GM12864 (cell line): ENCODE results near the gene SEPTIN12.
A peak's percentile ranks its signal among the peaks of the same experiment; 100 is the strongest.

ENCODE experiments used
- DNase-seq: peaks from one replicate; pipeline ENCODE4 v3.0.0-alpha.2; 2011; ENCODE audit warnings: low read depth
- H3K4me3 ChIP-seq: 2 replicates; pipeline ENCODE4 v1.5.1; 2011; ENCODE audit warnings: mild to moderate bottlenecking, low read depth, low read length, control low read depth
- TF ChIP-seq, protein P1 (sequence below): IDR thresholded peaks from 2 replicates; pipeline ENCODE4 v1.5.1; 2011; ENCODE audit warnings: low read depth, mild to moderate bottlenecking, moderate library complexity, low read length, control low read depth, inconsistent platforms; ENCODE audit errors: missing control alignments

Gene SEPTIN12

DNA sequence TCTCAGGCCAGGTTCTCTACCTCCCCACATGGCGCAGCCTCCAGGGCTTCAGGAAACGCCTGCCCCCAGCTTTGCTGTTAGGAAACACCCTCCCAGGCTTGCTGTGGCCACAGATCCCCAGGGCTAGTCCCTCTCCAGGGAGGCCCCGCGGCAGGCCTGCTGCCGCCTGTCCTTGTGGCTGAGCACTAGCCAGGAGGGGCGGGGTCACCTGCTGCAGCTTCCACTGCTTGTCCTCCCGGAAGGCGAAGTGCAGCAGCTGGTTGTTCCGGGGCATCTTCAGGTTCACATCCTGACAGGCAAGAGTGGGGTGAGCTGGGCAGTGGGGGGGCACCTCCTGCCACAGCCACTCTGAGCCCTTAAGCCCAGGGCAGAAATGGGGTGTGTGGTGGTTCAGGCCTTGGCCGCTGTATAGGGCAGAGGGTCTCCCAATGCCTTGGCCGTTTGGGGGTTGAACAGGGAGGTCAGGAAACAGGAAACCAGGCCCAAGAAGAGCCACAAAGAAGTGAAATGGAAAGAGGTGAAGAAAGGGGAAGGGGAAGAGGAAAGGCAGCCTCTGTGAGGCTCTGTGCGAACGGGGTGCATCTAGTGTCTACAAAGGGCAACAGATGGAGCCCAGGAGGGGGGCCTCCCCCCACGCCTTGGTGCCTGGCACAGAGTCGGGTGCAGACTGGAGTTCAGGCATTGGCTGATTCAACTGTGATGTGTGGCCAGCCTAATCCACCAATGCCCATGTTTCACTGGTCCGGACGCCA is 12.3 kb upstream of the SEPTIN12 start:
- H3K4me3 ChIP-seq, result peak overlapping the region; percentile 36
- DNase-seq, result peak; percentile 29
- TF ChIP-seq, protein P1, sequence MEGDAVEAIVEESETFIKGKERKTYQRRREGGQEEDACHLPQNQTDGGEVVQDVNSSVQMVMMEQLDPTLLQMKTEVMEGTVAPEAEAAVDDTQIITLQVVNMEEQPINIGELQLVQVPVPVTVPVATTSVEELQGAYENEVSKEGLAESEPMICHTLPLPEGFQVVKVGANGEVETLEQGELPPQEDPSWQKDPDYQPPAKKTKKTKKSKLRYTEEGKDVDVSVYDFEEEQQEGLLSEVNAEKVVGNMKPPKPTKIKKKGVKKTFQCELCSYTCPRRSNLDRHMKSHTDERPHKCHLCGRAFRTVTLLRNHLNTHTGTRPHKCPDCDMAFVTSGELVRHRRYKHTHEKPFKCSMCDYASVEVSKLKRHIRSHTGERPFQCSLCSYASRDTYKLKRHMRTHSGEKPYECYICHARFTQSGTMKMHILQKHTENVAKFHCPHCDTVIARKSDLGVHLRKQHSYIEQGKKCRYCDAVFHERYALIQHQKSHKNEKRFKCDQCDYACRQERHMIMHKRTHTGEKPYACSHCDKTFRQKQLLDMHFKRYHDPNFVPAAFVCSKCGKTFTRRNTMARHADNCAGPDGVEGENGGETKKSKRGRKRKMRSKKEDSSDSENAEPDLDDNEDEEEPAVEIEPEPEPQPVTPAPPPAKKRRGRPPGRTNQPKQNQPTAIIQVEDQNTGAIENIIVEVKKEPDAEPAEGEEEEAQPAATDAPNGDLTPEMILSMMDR, result no peak

DNA sequence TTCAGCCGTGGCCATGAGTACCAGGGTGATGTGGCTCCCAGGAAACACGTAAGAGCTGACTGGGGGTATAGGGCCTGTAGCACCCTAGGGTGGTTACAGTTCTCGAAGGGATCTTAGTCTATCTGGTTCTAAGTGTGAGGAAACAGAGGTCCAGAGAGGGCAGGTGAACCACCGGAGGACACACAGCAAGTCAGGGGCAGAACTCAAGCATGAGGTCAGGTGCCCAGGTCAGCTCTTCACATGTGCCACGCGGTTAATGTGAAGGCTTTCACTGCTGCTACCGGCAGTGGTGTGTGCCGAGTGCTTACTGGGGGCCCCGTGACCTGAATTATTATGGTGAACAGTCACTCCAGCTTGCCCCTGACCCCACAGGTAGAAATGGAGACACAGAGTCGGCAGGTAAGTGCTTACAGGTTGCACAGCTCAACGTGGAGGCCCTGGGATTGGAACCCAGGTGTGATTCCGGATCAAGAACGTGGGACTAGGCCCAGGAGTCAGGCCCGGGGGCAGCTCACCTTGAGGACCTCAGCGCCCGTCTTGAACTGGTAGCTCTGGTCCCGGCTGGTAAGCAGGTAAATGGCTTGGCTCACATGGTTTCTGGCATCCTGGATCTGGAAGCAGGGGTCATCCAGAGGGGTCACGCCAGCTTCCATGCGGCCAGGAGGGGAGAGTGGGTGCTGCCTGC is 11.2 kb upstream of the SEPTIN12 start:
- DNase-seq, result no peak
- no peak overlapping the region for H3K4me3 ChIP-seq
- TF ChIP-seq, protein P1, result no peak

DNA sequence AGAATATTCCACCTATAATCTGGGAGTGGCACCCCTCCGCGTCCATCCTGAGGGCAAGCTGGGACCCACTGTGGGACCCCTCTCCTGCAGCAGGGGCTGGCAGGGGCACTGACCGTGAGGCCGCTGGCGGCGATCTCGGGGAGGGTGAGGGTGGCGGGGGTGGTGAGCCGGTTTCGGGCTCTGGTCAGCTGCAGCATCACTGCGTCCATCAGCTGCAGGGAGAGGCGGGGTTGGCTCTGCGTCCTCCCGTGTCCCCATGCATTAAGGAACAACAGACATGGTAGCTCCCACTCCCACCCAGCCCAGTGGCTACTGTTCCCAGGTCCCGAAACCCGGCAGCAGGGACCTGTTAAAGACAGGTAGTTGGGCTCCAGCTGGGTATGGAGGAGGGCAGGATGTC is 10.3 kb upstream of the SEPTIN12 start:
- TF ChIP-seq, protein P1, result no peak

DNA sequence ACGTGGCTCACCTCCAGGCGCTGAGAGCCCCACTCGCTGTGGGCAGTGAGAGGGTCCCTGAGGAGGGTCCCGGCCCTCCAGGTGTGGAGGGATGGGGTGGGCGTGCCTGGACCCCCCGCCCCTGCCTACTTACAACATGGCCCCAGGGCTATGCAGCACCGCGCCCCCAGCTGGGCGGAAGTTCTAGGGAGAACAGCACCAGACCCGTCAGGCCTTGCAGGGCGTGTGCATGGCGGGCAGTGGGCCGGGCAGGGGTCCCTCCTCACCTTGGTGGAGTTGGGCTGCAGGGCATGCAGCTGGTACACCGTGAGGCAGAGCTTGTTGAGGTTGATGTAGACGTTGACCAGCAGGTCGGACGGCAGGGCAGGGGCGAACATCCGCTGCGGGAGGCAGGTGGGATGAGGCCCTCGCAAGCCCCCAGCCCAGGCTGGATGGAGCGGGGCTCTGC is 9.7 kb upstream of the SEPTIN12 start:
- TF ChIP-seq, protein P1, result no peak
- no peak for DNase-seq
- no peak overlapping the region for H3K4me3 ChIP-seq

More for the DNA sequence above, 10.3 kb upstream of the SEPTIN12 start:
- no peak overlapping the region for H3K4me3 ChIP-seq
- no peak for DNase-seq

DNA sequence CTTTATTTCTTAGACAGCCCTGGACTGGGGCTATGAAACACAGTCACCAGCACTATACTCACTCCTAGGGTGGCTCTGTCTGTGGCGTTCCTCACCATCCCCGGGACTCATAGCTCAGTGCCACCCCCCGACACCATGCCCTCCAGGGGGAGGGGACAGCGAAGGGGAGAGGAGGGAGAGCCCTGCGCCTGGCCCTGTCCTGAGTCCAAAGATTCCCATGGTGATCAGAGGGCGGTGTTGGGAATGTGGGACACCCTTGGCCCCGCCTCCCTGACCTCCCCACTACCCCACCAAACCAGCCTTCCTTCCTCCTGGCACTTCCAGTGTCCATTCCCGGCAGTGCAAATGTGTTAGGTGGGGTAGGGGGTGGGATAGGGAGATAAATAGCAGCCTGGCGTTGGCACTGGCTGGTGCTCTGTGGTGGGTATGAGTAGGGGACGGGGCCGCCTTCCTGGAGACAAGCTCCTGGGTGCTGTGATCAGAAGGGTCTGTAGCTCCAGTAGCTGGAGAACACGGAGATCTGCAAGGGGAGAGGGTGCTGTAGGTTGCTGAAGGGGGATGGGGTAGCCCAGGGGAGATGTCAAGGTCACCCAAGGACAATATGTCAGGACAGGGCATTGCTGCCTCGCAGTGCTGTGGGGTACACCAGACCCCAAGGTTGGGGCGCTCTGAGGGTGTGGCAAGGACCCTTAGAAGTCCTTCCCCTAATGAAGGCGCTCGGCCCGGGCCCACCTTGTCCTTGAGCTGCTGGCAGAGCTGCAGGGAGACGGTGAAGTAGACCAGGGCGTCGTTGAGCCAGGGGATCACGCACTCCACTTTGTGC is 9.0 kb upstream of the SEPTIN12 start:
- DNase-seq, result no peak
- TF ChIP-seq, protein P1, result no peak

DNA sequence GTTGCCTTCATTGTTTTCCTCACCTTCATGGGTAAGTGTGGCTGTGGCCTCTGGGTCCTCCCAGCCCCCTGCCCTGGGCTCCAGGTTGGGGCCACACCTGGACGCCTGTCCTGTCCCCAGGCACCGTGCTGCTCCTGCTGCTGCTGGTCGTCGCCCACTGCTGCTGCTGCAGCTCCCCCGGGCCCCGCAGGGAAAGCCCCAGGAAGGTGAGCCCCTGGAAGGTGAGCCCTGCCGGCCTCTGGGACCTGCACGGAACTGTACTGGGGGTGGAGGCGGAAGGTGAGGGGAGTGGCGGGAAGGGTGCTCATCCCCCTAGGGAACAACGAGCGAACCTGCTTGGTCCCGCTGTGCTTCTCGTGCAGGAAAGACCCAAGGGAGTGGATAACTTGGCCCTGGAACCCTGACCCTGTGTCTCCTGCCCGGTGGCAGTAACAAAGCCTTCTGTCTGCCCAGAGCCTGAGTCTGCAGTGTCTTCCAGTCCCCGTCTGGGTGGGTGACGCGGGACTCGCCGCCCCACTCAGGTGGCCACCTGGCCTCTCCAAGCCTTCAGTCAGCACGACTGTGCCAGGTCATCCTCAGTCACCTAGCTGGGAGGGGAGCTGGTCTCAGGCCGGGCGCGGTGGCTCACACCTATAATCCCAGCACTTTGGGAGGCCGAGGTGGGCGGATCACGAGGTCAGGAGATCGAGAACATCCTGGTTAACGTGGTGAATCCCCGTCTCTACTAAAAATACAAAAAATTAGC is 7.9 kb upstream of the SEPTIN12 start:
- no peak for DNase-seq

More for the DNA sequence above, 9.0 kb upstream of the SEPTIN12 start:
- no peak overlapping the region for H3K4me3 ChIP-seq

More for the DNA sequence above, 7.9 kb upstream of the SEPTIN12 start:
- TF ChIP-seq, protein P1, result no peak
- H3K4me3 ChIP-seq, result no peak overlapping the region
